Measurements from ENCODE around the gene ANGPTL2. TPM values are rescaled to one million over a fixed set of nuclear protein-coding genes. Genes with fewer than 3 reads are reported as not detected.

Gene ANGPTL2
- total RNA-seq, 2 donors from 2014 or later: 2.7 to 15.1 TPM

GRCh38 chr9:127132921-127133647, 10.6 kb upstream of the ANGPTL2 start:
- Histone ChIP-seq H3K9me3 (no peaks in the 10 kb centered on the region), H3K27me3 (no peaks in the 10 kb centered on the region), H3K27ac (peak overlapping the region; percentile 52), H3K4me3 (no peak overlapping the region), H3K9ac (ENCODE audit: low read depth in 2 of 2, low read length in 2 of 2) (no peak overlapping the region), H3K36me3 (no peaks in the 10 kb centered on the region), H3K4me1 (no peaks in the 10 kb centered on the region)
- no peak for DNase-seq
- intact Hi-C loops (cut with DNase I): no loop called here
- TF ChIP-seq CTCF (IDR thresholded peaks at IDR 0.05): no peak

GRCh38 chr9:127132375-127132774, 9.9 kb upstream of the ANGPTL2 start:
- Histone ChIP-seq H3K27ac (peak overlapping the region; percentile 52), H3K9me3 (no peaks in the 10 kb centered on the region), H3K36me3 (no peaks in the 10 kb centered on the region), H3K9ac (ENCODE audit: low read depth in 2 of 2, low read length in 2 of 2) (no peak overlapping the region), H3K4me1 (no peaks in the 10 kb centered on the region), H3K4me3 (no peak overlapping the region), H3K27me3 (no peaks in the 10 kb centered on the region)
- intact Hi-C loops (cut with DNase I): no loop called here
- TF ChIP-seq CTCF (IDR thresholded peaks at IDR 0.05): no peak
- DNase-seq: no peak

DNA sequence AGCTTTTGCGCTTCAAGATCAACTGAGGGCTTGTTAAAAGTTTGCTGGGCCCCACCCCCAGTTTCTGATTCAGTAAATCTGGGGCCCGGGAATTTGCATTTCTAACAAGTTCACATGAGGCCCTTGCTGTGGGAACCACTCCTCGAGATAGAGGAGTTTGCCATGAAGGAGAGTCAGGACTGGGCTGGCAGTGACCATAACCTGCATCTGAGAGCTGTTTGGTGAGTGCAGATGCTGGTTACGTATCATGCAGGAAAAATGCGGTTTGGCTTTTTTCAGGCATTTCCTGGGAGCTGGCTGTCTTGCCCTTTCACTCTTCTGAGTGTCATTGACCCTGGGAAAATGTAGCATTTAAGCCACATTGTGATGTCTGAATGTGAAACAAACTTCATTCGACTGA, 9.4 kb upstream of the ANGPTL2 start:
- Histone ChIP-seq H3K9ac (ENCODE audit: low read depth in 2 of 2, low read length in 2 of 2) (no peak overlapping the region), H3K27ac (peak overlapping the region; percentile 52), H3K36me3 (no peaks in the 10 kb centered on the region), H3K4me3 (no peak overlapping the region), H3K27me3 (no peaks in the 10 kb centered on the region), H3K9me3 (no peaks in the 10 kb centered on the region), H3K4me1 (no peaks in the 10 kb centered on the region)
- no peak for DNase-seq
- no peak for TF ChIP-seq CTCF (IDR thresholded peaks at IDR 0.05)
- intact Hi-C loops (cut with DNase I): no loop called here

GRCh38 chr9:127130661-127131538, 8.5 kb upstream of the ANGPTL2 start:
- H3K27ac ChIP-seq: peak overlapping the region; percentile 52
- no peaks in the 10 kb centered on the region for H3K9me3 ChIP-seq
- no peaks in the 10 kb centered on the region for H3K27me3 ChIP-seq
- H3K4me3 ChIP-seq: no peak overlapping the region
- no peak overlapping the region for H3K9ac ChIP-seq (ENCODE audit: low read depth in 2 of 2, low read length in 2 of 2)
- no peak for DNase-seq
- intact Hi-C loops (cut with DNase I): no loop called here
- H3K4me1 ChIP-seq: no peaks in the 10 kb centered on the region
- no peak for TF ChIP-seq CTCF (IDR thresholded peaks at IDR 0.05)
- H3K36me3 ChIP-seq: no peaks in the 10 kb centered on the region

- Histone ChIP-seq H3K27ac (no peak overlapping the region), H3K27me3 (no peaks in the 10 kb centered on the region), H3K4me3 (no peak overlapping the region), H3K9ac (ENCODE audit: low read depth in 2 of 2, low read length in 2 of 2) (no peak overlapping the region), H3K9me3 (no peaks in the 10 kb centered on the region), H3K36me3 (no peaks in the 10 kb centered on the region), H3K4me1 (no peaks in the 10 kb centered on the region)
- intact Hi-C loops (cut with DNase I): no loop called here
- no peak for DNase-seq
- TF ChIP-seq CTCF (IDR thresholded peaks at IDR 0.05): no peak
Observed at GRCh38 chr9:127130235-127130634, 7.8 kb upstream of the ANGPTL2 start.

All from colonic mucosa (tissue), 4 donors.